Stimulated activated CD8-positive, alpha-beta memory T cell treated with anti-CD3 and anti-CD28 coated beads, Interleukin-12 subunit alpha, Interleukin-12 subunit beta, amount 100 ng/mL, for 24 hours (primary cell): ENCODE measurements around the gene PRSS12.
"Not testable (repeated sequence)": the region's sequence is repeated elsewhere in the genome, so short reads cannot be mapped to it uniquely, and the experiment has no call there.

Experiments
- DNase-seq: peaks from one replicate; pipeline ENCODE4 v3.0.0-alpha.2; 2020; ENCODE audit errors: extremely low read depth

PRSS12 gene

DNA sequence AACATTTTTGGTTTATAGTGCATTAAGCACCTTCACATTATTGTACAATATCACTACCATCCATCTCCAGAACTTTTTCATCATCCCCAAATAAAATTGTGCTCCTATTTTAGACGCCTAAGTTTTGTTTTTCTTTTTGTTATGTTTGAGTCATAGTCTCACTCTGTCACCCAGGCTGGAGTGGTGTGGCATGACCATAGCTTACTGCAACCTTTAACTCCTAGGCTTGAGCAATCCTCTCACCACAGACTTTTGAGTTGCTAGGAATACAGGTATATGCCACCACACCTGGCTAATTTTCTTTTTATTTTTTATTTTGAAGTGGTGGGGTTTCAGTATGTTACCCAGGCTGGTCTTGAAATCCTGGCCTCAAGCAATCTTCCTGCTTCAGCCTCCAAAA is 33.9 kb downstream of the PRSS12 start:
- DNase-seq = no peak

DNA sequence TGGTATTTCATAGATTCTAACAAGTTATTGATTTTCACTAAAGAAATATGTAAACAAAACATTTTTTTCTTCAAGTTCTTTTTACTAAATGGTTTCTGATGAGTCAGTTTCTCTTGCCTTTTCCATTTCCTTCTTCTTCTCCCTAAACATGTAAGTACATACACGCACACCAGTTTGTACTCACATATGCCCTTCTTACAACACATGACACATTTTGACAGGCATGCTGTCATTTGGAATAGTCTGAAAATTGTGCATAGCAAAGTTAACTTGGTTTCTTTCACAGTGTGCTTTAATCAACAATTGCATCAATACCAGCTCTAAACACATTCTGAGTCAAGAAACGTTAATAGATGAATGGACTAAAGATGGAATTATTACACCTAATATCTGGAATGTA is 35.1 kb downstream of the PRSS12 start:
- no peak for DNase-seq

DNA sequence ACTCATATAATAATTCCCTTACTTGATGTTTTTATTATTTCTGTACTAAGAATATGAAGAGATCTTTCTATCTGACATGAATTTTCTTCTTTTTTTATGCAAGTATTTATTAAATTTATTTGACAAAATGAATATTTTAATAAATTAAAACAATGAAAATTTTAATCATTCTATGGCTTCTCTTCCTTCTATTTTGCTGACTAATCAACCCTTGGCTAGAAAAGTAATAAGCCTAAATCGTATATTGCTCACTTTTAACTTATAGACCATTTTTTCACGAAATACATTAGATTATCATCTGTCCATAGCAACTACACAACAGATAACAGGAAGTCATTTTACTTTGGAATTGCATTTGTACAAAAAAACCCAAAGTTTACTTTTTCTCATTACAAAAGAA is 38.6 kb downstream of the PRSS12 start:
- DNase-seq = no peak

DNA sequence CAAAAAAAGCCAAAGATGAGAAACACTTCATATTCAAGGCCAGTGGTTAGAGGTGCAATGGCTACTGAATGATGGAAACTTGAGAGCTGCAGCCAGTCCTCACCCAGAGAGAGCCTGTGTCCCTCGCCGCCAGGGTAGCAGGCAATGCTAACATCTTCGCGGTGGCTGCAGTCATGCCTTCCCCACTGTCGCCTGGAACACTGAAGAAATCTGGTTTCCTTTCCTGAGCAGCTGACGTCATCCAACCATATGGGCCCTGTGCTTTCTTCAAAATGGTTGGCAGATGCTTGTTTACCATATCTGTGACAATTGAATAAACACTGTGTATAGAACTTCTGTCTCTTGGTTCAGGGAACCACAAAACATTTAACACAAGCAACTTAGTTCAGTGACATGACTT is 39.7 kb downstream of the PRSS12 start:
- no peak for DNase-seq

DNA sequence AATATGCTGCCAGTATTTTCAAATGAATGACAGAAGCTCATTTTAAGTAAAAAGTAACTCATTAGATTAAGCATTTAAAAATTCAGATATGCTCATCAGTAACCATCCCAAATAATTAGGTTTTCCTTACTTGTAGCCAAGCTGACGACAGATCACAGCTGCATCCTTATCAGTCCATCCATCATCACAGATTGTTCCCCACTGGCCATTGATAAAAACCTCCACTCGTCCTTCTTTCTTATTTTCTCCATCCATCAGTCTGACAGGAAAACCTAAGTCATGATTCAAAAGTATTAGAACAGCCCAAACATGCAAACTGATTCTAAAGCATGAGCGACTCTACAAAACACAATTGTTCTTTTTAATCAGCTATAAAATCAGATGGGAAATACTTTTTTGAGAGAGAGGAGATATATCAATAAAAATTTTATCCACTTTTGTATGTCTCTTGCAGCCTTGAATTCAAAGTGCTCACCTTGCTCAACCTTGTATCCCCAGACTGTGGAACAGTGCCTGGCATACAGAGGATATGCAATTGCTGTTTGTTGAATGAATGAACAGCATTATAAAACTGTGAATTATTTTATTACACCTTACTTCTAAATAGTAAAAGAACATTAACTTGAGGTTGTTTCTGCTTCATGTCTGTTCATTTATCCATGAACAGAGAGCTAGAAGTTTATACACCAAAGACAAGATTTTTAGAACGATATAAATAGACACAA is 44.3 kb downstream of the PRSS12 start:
- DNase-seq = no peak

DNA sequence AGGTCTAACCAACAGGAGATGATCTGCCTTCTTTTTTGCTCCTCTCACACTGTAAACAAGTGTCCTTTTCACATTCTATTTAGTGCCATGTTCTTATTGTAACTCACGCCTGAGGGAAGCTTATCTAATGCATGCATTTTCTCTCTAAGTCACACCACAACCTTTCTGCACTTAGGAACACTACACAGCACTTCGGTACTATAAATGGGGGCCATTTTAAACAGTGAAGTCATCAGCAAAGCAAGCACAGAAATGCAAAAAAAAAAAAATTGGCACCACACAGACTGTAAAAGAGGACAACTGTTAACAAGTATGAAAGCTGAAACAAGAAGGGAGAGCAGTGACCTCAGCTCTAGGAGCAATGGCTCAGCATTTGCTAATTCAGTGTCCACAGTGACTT is 45.2 kb downstream of the PRSS12 start:
- no peak for DNase-seq

DNA sequence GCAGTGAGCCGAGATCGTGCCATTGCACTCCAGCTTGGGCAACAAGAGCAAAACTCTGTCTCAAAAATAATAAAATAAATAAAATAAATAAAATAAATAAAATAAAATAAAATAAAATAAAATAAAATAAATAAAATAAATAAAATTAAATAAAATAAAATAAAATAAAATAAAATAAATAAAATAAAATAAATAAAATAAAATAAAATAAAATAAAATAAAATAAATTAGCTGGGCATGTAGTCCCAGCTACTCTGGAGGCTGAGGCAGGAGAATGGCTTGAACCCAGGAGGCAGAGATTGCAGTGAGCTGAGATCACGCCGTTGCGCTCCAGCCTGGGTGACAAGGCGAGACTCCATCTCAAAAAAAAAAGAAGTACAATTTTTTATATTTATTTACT is 53.2 kb downstream of the PRSS12 start:
- DNase-seq = not testable (repeated sequence)

DNA sequence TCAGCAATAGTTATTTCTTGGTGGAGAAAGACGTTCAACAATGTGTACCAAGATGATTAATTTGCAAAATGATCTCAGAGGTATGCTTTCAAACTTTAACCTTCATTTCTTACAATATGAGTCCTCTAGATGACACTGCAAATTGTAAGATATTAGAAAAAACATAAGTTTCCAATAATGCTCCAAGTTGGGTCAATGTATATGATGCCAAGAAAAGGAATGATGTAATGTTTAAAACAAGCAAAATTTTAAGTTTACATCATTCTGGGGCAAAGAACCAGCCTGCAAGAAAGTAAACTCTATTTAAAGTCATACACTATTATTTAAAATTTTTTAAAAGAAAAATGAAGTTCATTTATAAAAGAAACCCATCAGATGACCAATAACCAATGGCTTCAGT is 56.1 kb downstream of the PRSS12 start:
- DNase-seq = no peak

DNA sequence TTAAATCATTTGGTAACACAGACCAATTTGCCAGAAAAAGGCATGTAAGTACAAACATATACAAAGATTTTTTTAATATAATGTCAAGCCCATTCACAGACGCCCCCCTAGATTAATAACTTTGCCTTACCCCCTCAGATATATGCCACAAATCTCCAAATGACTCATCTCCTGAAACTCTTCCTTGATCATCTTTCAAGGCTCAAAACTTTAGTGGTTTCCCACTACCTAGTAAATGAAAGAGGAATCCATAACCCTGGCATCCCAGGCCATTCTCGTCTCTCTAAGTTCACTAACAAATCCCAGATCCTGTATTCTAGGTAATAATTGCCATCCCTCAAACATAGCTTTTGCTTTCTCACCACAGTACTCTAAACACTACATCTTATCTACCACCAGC is 61.9 kb downstream of the PRSS12 start:
- no peak for DNase-seq

DNA sequence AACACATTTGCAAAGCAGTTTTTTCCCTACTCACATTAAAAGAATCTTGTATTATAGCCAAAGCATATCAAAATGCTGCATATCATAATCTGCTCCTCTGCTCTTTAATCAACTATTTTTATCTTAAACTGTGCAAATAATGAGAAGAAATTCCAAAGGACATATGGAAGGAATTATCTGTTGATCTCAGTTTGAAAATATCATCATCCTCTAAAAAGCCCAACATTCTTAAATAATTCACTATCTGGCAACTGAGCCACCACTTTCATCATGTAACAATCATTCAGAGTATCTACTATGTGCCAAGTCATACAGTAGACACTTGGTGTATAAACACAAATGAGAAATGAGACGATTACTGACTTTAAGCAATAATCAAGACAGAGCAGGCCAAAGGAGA is 63.0 kb downstream of the PRSS12 start:
- DNase-seq = no peak

DNA sequence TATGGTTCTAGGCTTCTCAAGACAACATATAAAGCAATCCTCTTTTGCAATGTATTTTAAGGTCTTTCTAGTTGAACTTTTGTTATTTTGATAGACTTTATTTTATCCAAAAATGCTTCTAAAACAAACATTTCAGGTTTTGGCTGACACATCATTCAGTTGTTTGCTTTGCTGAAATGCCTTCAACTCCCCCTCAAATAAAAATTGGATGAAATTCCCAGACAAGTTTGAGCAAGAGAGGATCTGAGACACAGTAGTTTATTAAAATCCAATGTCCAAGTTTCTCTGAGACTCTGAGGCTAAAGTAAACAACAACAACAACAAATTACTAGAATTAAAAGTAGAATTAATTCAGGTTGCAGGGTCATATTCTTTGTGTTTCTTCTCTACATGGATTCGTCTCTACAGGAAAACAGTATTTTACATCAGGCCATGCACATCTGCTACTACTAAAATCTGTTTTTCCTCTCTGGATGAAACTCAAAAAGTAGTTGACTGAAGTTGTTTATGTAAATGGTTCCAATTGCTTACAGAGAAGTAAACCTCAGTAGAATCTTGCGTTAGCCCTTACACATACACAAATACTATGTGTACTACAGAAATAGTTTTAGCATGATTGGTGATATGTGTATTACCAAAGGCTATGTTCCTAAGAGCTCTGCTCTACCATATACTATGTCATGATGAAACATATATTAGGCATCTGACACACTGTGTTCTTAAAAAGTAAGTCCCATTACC is 64.9 kb downstream of the PRSS12 start:
- no peak for DNase-seq

DNA sequence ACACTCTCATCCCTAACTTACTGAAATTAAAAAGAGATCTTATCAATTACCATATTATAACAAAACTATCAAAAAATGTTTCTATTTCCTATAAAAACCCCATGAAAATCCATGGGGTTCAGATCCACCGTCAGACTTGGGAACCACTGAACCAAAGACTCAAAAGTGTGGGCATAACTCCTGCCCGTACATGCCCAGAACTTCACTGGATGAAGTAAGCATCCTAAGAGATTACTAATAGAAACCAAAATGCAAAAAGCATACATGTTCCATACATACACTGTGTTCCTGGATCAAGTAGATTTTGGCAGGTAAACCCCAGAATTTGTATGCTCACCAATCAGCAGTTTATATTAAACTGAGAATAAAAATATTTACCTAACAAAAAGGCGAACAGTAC is 66.1 kb downstream of the PRSS12 start:
- DNase-seq = no peak

DNA sequence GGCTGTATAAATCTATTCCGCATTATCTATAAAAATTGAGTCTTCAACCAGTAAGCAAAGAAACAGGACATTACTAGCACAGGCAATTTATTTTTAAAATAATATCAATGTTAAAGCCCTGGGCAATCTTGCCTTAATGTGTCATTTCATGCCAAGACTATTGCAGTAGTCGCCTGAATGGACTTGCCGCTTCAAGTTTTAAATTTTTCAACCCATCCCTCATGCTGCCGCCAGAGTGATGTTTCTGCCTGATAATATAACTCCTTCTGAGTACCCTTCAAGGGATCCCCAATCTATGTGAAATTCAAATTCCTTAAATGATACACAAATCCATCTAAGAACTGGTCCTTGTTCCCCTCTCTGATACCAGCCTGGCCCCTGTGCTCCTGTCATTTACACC is 66.9 kb downstream of the PRSS12 start:
- no peak for DNase-seq

DNA sequence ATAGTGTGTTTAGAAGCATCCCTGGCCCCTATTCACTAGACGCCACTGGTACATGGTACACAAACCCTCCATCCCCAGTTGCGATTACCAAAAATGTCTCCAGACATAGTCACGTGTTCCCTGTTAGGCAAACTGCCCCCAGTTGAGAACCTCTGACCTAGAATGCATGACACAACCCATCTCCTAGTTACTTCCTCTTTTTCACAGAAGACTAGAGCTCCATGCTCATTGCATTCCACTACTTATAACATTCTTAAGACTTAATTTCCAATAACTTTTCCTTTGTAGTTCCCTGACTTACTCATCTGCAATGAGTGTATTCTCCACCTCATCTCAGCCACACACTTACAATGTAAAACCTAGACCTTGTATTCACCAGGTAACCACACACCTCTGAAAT is 68.6 kb downstream of the PRSS12 start:
- DNase-seq = no peak

DNA sequence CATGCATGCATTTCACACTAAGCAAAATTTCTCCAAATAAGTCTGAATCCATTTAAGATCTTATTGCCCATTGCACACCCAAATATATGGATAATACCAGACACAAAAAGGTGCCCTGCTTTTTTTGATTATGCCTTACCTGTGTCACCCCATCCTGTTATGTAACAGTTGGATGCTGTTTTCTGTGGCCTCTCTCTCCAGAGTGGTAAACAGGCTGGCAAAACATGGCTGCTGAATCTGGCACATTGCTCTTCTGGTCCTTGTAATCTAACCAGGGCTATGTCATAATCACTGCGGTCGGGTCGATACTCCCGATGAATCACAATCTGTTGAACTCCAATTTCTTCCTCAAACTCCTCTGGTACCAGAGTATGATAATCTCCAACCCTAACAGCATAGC is 70.1 kb downstream of the PRSS12 start:
- no peak for DNase-seq

DNA sequence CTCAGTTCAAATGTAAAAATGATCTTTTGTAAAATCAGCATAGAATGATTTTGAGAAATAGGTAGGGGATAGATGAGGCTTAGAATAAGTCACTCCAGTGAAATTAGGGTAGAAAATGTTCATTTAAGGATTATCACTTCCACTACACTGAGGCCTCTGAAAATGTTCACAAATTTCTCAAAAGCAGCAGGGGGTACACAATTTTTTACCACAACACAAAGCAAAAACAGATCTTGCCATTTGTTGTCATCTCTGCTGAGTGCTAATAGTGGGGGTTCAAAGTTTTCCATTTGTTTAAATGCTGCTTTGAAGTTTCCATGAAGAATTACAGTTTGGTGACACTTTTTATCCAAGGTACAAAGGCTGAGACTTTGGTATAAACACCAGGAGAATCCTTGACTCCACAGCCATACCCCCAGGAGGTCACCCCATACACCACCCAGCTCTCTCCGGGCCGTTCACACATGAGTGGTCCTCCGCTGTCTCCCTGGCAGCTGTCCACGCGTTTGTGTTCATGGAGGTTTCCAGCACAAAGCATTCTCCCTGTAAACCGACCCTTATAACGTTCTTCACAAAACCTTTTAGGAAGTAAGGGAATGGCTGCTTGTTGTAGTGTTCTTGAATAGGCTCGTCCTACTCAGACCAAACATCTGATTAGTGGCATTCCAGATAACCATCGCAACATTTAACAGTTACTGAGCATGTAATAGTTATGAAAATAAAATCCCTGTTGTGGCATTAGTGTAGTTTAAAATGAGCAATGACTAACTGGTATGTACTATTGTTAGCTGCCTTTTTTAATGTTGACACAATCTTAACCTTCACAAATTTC is 71.0 kb downstream of the PRSS12 start:
- DNase-seq = no peak

DNA sequence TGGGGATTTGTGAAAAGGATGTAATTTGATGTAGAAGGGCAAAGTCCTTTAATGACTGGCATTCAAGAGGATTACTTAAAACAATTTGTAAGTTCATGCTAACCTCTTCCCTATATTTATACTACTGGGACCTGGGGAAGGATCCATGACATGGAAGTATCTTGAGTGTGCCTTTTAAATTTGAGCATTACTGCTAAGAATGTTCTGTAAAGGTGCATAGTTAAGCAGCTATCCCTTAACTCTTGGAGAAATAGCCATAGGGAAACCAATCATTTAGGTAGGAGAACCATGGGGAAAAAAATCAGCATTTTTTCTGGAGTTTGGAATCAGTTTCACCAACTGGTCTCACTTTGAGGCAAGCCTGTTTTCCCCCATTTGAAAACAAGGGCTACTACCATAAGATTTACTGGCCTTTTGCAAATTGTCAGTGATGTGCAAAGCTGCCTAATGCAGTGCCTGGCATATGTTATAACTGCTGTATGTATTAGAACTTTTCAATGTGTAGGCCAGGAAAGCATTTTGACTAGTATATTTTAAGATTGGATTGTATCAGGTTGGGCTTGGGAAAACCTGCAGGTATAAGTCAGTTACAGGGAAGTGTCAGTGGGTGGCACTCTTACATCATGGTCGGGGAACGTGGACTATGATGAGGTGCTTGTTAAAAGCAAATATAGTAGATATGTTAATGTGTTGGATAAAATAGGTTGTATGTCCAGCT is 72.1 kb downstream of the PRSS12 start:
- DNase-seq = no peak

DNA sequence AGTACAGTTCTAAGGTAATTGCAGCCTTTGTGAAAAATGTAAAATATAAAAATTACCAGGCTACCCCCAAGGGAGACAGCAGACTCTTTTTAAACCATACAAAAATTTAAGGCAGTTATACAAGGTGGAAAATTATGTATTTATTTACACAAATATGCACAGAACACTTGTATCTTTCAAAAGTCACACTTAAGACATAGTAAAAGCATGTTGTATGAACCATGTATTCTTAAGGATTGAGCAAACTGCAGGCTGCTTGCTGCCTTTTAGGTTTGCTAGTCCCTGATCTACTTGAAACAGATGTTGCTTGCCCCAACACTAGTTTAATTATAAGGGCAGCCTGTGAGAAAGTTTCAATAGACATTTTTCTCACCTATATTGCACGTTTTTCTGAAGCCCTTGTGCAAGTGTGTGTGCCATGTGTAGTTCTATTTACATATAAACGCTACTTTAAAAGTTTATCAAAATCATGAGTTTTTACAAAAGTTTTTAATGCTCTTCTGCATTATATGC is 72.8 kb downstream of the PRSS12 start:
- no peak for DNase-seq

DNA sequence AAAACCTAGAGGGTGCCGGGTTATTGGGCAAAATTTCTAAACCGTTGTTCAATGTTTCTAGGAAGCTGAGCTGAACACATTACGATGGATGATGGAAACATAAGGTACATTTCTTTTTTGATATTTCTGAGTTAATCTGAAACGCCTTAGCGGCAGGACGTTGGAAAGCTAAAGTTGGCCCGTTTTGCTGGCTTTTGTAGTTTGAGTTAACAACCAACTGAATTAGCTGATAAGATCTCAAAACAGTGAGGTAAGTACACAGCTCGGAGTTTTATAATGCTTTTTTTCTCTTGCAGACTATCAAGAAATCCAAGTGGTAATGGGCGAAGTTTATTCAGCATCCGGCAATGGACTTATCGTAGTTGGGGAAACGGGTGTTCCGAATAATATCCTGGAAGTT is 73.5 kb downstream of the PRSS12 start:
- no peak for DNase-seq

DNA sequence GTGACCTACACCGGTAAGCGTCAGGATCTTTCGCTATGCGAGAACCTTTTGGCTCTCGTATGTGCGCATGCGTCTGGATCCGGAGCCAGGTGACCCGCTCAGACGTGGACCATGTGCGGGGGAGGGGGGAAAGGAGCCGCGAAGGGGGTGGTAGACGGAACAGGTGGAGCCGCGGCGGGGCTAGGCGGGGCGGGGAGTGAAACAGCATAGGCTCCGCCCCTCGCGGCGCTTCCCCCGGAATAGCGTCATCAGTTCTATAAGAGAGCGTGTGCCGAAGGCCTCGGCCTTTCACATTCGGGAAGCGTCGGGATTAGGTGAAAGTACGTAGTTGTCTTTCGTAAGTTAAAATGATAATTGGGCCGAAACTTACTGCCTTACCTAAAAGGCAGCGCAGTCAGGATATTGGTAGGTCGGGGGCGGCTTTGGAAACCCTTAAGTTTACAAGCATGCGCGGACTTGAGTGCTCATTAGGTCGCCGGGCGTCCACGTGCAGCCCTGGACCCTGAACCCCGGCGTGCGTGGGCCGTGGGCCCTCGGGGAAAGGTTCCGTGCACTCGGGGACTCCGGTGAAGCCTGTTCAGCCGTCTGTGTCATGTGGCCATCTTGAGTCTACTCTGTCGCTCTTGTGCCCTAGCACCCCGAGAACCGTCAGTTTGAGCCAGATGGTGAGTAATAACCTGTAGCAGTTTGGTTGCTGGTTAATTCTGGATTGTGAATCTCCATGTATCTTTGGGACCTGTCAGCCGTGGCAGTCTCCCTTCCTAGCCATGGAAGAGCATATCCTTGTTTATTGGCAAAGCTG is 74.1 kb downstream of the PRSS12 start:
- DNase-seq = peak; percentile 96

DNA sequence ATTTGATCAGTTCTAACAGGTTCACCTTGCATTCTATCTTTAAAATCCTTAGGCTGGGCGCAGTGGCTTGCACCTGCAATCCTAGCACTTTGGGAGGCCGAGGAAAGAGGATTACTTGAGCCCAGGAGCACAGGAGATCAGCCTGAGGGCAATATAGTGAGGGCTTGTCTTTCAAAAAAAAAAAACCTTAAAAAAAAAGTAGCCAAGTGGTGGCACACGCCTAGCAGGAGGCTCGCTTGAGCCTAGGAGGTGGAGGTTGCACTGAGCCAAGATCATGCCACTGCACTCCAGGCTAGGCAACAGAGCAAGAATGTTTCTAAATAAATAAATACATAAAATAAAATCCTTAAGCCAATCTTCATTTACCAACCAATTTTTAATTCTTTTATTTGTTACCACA is 75.6 kb downstream of the PRSS12 start:
- DNase-seq = no peak
